Mucosa of stomach (tissue), 1 donor: Measurements from ENCODE around the gene CPTP.

Experiments used
- H3K27me3 ChIP-seq: one replicate; pipeline ENCODE4 v1.7.0; 2013; ENCODE audit warnings: mild to moderate bottlenecking, low read length; ENCODE audit not compliant: control insufficient read depth, insufficient read depth
- H3K36me3 ChIP-seq: one replicate; pipeline ENCODE4 v1.7.0; 2013; ENCODE audit warnings: low read length; ENCODE audit not compliant: control insufficient read depth, insufficient read depth
- H3K4me1 ChIP-seq: one replicate; pipeline ENCODE4 v1.7.0; 2013; ENCODE audit warnings: mild to moderate bottlenecking, low read length; ENCODE audit not compliant: control insufficient read depth, insufficient read depth
- H3K4me3 ChIP-seq: one replicate; pipeline ENCODE4 v1.7.0; 2013; ENCODE audit warnings: low read length
- H3K9ac ChIP-seq: one replicate; pipeline ENCODE4 v1.7.0; 2013; ENCODE audit warnings: mild to moderate bottlenecking, low read length, moderate library complexity
- H3K9me3 ChIP-seq: one replicate; pipeline ENCODE4 v1.7.0; 2013; ENCODE audit warnings: mild to moderate bottlenecking, low read length, moderate library complexity; ENCODE audit not compliant: control insufficient read depth
- donor health status: Pancreatic carcinoma.

CPTP gene

DNA sequence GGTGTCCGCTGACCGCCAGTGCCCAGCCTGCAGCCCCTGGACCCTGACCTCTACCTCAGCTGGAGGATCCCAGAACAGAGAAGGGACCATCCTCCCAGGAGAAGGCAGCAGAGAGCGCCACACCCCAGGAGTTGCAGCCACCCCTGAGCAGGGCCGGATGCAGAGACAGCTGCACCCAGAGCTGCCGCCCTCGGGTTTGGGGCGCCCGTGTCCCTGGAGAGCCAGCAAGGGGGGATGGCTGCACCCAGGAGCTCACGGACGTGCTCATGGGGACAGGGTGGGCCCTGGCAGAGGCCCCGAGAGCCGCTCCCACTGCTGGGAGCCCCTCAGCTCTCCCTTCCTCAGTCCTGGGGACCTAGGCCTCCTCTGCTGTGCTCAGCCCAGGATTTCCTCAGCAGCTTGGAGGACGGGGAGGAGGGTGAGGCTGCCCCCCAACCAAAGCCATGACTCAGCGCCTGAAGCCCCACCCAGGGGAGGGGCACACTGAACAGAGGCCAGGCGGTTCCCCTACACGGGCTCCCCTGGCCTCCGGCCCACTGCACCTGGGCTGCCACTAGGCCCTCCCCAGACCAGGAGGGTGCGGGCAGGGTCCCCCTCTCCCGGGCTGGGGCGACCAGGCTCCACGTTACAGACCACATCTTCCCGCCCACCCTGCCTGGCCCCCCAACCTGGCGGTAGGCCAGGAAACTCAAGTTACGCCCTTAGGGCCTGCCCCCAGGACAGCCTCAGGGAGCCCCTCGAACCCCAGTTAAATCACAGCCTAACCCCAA, 19.1 kb upstream of the CPTP start:
- peak overlapping the region; percentile 55 for H3K9ac ChIP-seq
- no peaks in the 10 kb centered on the region for H3K27me3 ChIP-seq
- peaks cover 49% of the 10 kb centered on the region for H3K4me1 ChIP-seq
- no peaks in the 10 kb centered on the region for H3K9me3 ChIP-seq
- H3K36me3 ChIP-seq: no peaks in the 10 kb centered on the region
- peak overlapping the region; percentile 2 for H3K4me3 ChIP-seq

DNA sequence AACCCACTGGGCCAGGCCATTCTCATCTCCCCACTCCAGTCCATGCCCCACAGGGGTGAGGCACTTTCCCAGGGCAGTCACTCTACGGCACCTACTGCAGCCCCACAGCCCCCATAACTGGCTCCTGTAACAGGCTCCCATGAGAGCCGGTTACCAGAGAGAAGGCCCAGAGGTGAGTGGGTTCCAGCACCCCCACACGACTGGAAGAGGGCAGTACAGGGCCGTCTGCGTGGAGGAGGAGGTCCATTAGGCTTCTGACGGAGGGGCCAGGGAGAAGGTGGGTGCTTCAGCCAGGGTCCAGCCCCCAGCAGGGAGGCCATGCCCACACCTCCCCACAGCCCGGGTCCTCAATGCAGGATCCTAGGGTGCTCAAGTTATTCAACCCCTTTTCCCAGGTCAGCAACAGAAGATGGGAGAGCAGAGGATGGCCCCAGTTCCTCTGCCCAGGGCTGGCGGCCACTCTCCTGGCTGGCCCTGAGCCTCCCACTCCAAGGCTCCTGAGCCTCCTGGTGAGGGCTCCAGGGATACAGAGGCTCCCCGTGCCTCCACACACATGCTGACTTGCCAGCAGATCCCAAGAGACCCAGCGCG, 18.4 kb upstream of the CPTP start:
- peak overlapping the region; percentile 54 for H3K4me3 ChIP-seq
- H3K27me3 ChIP-seq: no peaks in the 10 kb centered on the region
- peak overlapping the region; percentile 28 for H3K9ac ChIP-seq
- H3K4me1 ChIP-seq: peaks cover 49% of the 10 kb centered on the region
- H3K36me3 ChIP-seq: peaks cover 3% of the 10 kb centered on the region
- H3K9me3 ChIP-seq: no peaks in the 10 kb centered on the region

DNA sequence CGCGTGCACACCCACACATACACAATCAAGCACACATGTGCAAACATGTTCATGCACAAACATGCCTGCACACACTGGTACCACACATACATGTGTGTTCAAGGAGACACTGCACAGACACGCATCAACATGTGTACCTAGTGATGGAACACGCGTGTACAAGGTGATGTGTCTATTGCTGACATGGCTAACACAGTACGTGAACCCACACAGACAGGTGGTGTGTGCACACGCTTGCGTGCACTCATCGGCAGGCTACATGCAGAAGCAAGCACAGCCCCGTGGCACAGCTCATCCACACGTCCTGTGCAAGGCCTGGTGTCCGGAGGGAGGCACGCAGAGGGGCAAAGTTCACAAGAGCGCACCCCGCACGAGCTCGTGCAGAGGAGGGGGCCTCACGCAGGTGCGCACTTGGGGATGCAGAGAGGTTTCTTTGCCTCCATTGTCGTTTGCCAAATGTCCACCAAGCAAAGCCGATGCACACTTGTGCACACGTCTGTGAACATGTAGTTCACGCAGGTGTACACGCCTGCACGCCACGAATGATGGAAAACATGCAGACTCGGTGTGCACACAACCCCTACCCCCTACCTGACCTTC, 17.8 kb upstream of the CPTP start:
- peaks cover 8% of the 10 kb centered on the region for H3K36me3 ChIP-seq
- H3K4me3 ChIP-seq: peak overlapping the region; percentile 54
- peaks cover 49% of the 10 kb centered on the region for H3K4me1 ChIP-seq
- H3K27me3 ChIP-seq: no peaks in the 10 kb centered on the region
- no peaks in the 10 kb centered on the region for H3K9me3 ChIP-seq
- H3K9ac ChIP-seq: no peak overlapping the region

DNA sequence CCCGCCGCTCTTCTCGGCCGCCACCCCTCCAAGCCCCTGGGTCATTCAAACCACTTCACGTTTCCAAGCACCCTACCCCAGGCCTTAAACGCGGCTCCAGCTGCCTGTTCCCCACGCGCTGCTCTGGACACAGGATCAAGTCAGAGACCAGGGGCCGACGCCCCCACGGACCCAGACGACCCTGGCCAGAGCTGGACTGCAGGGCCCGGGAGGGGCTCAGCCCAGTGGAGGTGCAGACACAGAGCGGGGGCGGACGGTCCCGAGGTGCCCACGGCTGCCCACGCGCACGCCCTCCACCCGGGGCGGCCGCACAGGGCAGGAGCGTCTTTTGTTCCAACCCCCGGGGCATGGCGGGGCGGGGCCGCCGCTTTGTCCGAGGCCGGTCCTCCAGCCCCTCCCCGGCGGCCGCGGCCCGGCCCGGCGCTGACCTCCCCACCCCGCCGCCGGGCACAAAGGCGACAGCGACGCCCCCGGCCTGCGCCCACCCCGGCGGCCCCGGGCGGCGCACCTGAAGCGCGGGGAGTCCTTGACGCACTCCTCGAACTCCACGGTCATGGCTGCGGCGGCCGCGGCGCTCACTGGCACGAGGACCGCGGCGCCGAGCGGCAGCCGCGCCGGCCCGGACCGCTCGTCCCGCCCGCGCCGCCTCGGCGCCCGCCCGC, 17.2 kb upstream of the CPTP start:
- H3K36me3 ChIP-seq: peaks cover 8% of the 10 kb centered on the region
- H3K9ac ChIP-seq: peak overlapping the region; percentile 55
- H3K27me3 ChIP-seq: no peaks in the 10 kb centered on the region
- H3K4me1 ChIP-seq: peaks cover 49% of the 10 kb centered on the region
- no peaks in the 10 kb centered on the region for H3K9me3 ChIP-seq
- H3K4me3 ChIP-seq: peak overlapping the region; percentile 54

DNA sequence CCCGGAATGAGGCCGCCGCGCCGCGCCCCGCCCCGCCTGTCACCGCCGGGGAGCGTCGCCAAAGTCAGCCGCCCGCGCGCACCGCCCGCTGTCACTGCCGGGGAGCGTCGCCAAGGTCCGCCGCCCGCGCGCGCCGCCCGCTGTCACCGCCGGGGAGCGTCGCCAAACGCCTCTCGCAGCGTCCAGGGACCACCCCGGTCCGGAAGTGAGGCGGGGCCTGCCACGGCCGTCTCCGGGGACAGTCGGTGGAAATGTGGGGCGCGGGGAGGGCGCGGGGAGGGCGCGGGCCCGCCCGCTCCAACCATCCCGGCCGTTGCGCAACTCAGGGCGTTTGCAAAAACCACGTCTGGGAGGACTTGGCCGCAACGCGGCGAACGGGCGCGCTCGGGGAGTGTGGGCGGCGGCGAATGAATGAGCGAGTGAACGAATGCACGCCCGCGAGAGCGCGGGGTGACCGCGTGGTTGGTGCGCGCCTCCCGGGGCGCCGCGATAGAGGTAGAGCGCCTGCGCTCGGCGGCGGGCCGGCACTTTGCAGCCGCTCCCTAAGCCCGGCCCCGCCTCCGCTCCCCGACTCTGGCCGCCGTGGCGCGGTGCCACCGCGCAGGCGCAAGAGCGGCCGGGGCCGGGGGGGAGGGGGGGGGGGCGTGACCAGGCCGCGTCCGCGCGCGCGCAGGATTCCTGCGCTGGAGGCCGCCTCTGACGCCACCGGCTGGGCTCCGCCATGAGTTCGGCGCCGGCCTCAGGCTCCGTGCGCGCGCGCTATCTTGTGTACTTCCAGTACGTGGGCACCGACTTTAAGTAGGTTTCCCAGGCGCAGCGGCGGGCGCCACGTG, 16.5 kb upstream of the CPTP start, which contains the start of the genes ACAP3 and PUSL1:
Gene ACAP3 (minus strand): TSS at position 8 of the 833 bp plus-strand sequence. CDS start 115 bp downstream, outside the sequence.
Gene PUSL1 (plus strand): TSS at position 675 of the 833 bp plus-strand sequence. CDS start 47 bp downstream, at position 722.
- H3K36me3 ChIP-seq: peaks cover 8% of the 10 kb centered on the region
- peaks cover 47% of the 10 kb centered on the region for H3K4me1 ChIP-seq
- peak within 1 kb of the TSS; percentile 54 for H3K4me3 ChIP-seq
- H3K27me3 ChIP-seq: no peaks in the 10 kb centered on the region
- no peaks in the 10 kb centered on the region for H3K9me3 ChIP-seq
- H3K9ac ChIP-seq: peak within 1 kb of the TSS; percentile 61

DNA sequence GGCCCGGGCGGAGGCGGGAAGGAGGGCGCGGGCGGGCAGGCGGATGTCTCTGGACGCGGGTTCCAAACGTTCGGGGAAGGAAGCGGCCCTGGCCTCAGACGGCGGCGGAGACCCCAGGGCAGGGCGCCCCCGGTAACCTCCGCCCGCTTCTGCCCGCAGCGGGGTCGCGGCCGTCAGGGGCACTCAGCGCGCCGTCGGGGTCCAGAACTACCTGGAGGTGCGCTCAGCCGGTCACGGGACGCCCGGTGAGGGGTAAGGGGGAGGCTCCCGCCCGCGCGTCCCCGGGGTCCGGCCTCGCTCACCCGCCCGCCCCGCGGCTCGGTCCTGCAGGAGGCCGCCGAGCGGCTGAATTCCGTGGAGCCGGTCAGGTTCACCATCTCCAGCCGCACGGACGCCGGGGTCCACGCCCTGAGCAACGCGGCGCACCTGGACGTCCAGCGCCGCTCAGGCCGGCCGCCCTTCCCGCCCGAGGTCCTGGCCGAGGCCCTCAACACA, 15.8 kb upstream of the CPTP start:
- H3K27me3 ChIP-seq: no peaks in the 10 kb centered on the region

DNA sequence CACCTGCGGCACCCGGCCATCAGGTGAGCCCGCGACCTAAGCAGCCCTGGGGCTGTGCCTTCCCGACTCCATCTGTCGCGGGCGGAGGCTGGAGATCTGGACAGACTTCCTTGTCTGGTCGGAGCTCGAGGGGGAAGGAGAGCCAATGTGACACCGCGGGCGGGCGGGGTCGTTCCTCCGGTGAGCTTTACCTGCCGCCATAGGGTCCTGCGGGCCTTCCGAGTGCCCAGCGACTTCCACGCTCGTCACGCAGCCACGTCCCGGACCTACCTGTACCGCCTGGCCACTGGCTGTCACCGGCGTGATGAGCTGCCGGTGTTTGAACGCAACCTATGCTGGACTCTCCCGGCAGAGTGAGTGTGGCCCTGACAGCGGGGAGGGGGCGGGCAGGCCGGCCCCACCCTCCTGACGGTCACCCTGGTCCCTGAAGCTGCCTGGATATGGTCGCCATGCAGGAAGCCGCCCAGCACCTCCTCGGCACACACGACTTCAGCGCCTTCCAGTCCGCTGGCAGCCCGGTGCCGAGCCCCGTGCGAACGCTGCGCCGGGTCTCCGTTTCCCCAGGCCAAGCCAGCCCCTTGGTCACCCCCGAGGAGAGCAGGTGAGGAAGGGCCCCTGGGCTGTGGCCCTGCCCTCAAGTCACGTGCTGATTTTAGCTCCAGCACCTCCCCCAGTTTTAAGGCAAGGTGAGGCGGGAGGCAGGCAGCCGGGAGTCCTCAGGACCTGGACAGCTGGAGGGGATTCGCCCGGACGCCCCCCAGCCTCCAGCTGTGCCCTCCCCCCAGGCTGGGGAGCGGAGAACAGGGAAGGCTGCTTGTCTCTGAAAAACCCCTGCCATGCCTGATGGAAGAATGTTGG, 15.1 kb upstream of the CPTP start:
- Histone ChIP-seq H3K9me3 (no peaks in the 10 kb centered on the region), H3K4me3 (peak overlapping the region; percentile 22), H3K4me1 (peaks cover 33% of the 10 kb centered on the region)

More for the DNA sequence above, 15.8 kb upstream of the CPTP start:
- Histone ChIP-seq H3K4me3 (peak overlapping the region; percentile 22), H3K9ac (peak overlapping the region; percentile 61), H3K36me3 (peaks cover 8% of the 10 kb centered on the region), H3K4me1 (peaks cover 40% of the 10 kb centered on the region), H3K9me3 (no peaks in the 10 kb centered on the region)

DNA sequence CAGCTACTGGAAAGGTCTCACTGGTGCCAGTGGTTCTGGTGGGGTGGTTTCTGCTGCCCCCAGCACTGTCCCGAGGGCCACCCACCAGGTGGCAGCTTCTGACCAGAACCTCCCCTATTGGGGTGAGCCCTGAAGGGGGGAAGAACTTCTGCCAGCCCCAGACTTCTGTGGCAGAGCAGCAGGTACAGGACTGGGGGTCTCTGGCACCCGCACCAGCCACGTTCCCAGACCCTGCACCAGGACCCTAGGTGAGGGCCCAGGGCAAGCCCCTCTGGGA, 14.6 kb upstream of the CPTP start:
- peaks cover 28% of the 10 kb centered on the region for H3K4me1 ChIP-seq
- H3K27me3 ChIP-seq: no peaks in the 10 kb centered on the region
- no peak overlapping the region for H3K4me3 ChIP-seq
- peaks cover 8% of the 10 kb centered on the region for H3K36me3 ChIP-seq
- H3K9ac ChIP-seq: peak overlapping the region; percentile 61
- H3K9me3 ChIP-seq: no peaks in the 10 kb centered on the region

More for the DNA sequence above, 15.1 kb upstream of the CPTP start:
- H3K9ac ChIP-seq: peak overlapping the region; percentile 61
- no peaks in the 10 kb centered on the region for H3K27me3 ChIP-seq
- H3K36me3 ChIP-seq: peaks cover 8% of the 10 kb centered on the region

DNA sequence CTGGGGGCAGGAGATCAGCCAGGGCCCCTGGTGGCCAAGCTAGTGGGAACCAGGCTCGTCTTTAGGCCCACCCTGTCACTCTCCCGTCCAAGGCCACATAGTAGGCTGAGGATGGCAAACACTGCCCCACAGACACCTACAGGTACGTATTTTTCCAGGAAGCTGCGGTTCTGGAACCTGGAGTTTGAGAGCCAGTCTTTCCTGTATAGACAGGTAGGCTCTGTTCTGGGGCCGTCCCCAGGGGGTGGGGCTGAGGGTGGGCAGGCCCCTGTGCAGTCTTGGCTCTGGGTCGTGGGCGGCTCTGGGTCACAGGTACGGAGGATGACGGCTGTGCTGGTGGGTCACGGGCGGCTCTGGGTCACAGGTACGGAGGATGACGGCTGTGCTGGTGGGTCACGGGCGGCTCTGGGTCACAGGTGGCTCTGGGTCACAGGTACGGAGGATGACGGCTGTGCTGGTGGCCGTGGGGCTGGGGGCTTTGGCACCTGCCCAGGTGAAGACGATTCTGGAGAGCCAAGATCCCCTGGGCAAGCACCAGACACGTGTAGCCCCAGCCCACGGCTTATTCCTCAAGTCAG, 14.0 kb upstream of the CPTP start:
- no peak overlapping the region for H3K4me3 ChIP-seq
- H3K9ac ChIP-seq: no peak overlapping the region
- H3K27me3 ChIP-seq: no peaks in the 10 kb centered on the region
- peaks cover 8% of the 10 kb centered on the region for H3K36me3 ChIP-seq
- H3K9me3 ChIP-seq: no peaks in the 10 kb centered on the region
- H3K4me1 ChIP-seq: peaks cover 22% of the 10 kb centered on the region
